Bronchial epithelial cell (primary cell): Measurements from ENCODE around the gene TRIM46. TPM values are rescaled to one million over a fixed set of nuclear protein-coding genes. Genes with fewer than 3 reads are reported as not detected.

Experiments used
- DNase-seq: peaks from one replicate; pipeline ENCODE4 v3.0.0-alpha.2; 2010; ENCODE audit warnings: low read depth
- FAIRE-seq: peaks from 2 replicates; lab custom pipeline; 2011; peaks lifted over from hg19 to GRCh38; lab: Jason Lieb, UNC
- H3K27me3 ChIP-seq: 2 replicates; pipeline ENCODE4 v1.5.1; 2011; ENCODE audit warnings: low read length; ENCODE audit not compliant: control insufficient read depth, insufficient read depth
- H3K36me3 ChIP-seq: 2 replicates; pipeline ENCODE4 v1.5.1; 2011; ENCODE audit warnings: low read length; ENCODE audit not compliant: control insufficient read depth, insufficient read depth
- H3K4me3 ChIP-seq: 2 replicates; pipeline ENCODE4 v1.5.1; 2011; ENCODE audit warnings: mild to moderate bottlenecking, low read depth, low read length, control low read depth
- CTCF ChIP-seq: IDR thresholded peaks from 2 replicates; pipeline ENCODE4 v1.5.1; 2011; ENCODE audit warnings: mild to moderate bottlenecking, moderate library complexity, low read length, control low read depth, inconsistent platforms; ENCODE audit not compliant: insufficient read depth, severe bottlenecking
- total RNA-seq: library from RNA; depleted of rRNA; stranded (reverse); fragments of >200 nt; gene quantifications from 2 replicates; pipeline ENCODE4 v1.2.1, GENCODE V29; 2014

Gene TRIM46
- total RNA-seq, 1 donor from 2014 or later, result 0.26 TPM

- peaks cover 3% of the 10 kb centered on the region for H3K36me3 ChIP-seq
- TF ChIP-seq CTCF, result no peak
- H3K27me3 ChIP-seq, result no peaks in the 10 kb centered on the region
- H3K4me3 ChIP-seq, result no peak overlapping the region
- no peak for DNase-seq
- FAIRE-seq, result no peak
Measured at GRCh38 chr1:155170101-155170785, 3.4 kb upstream of the TRIM46 start.

GRCh38 chr1:155170806-155171205 is 2.8 kb upstream of the TRIM46 start:
- Histone ChIP-seq H3K36me3 (peaks cover 3% of the 10 kb centered on the region), H3K4me3 (no peak overlapping the region), H3K27me3 (no peaks in the 10 kb centered on the region)
- no peak for TF ChIP-seq CTCF
- no peak for DNase-seq
- no peak for FAIRE-seq

- FAIRE-seq (no peak), DNase-seq (no peak)
- Histone ChIP-seq H3K36me3 (peaks cover 3% of the 10 kb centered on the region), H3K4me3 (peak overlapping the region; percentile 76), H3K27me3 (no peaks in the 10 kb centered on the region)
- TF ChIP-seq CTCF, result no peak
Measured at GRCh38 chr1:155171836-155172731, 1.6 kb upstream of the TRIM46 start.

GRCh38 chr1:155172732-155173477 is 744 bp upstream of the TRIM46 start, which contains the start of gene KRTCAP2:
KRTCAP2 (minus strand) TSS chr1:155173304; CDS start chr1:155173224, 80 bp downstream.
- Histone ChIP-seq H3K27me3 (no peaks in the 10 kb centered on the region), H3K4me3 (peak within 1 kb of the TSS; percentile 76), H3K36me3 (peaks cover 3% of the 10 kb centered on the region)
- DNase-seq, result peak; percentile 89
- FAIRE-seq, result no peak
- peak; percentile 96 for TF ChIP-seq CTCF

- FAIRE-seq, result no peak
- H3K36me3 ChIP-seq, result peaks cover under 1% of the 10 kb centered on the region
- no peak for DNase-seq
- H3K4me3 ChIP-seq, result peak overlapping the region; percentile 76
- TF ChIP-seq CTCF, result no peak
- H3K27me3 ChIP-seq, result no peaks in the 10 kb centered on the region
Measured at GRCh38 chr1:155174324-155175280, 953 bp downstream of the TRIM46 start.
